ENCODE results near the gene IPO4. TPM values are rescaled to one million over a fixed set of nuclear protein-coding genes. Genes with fewer than 3 reads are reported as not detected.

Gene IPO4
- total RNA-seq, 1 donor from 2014 or later = 33.4 TPM

Other genes with a start within 250 kb of the IPO4 start
- 46.2 and 53.2 TPM in 2 replicates for gene DHRS4, start 235.0 kb downstream of the IPO4 start, total RNA-seq
- 8.2 and 13.2 TPM in 2 replicates for gene DHRS4L2, start 199.9 kb downstream of the IPO4 start, total RNA-seq
- gene CARMIL3, start 136.8 kb downstream of the IPO4 start, total RNA-seq = not detected in 2 replicates
- gene CPNE6, start 117.3 kb downstream of the IPO4 start, total RNA-seq = not detected in 2 replicates
- gene PCK2, start 94.5 kb downstream of the IPO4 start, total RNA-seq = 8.2 and 11.6 TPM in 2 replicates
- 41.8 and 49.5 TPM in 2 replicates for gene DCAF11, start 74.0 kb downstream of the IPO4 start, total RNA-seq
- 0.73 and 0.75 TPM in 2 replicates for gene NRL, start 73.9 kb downstream of the IPO4 start, total RNA-seq
- 0.20 TPM in 1 of 2 replicates, not detected in the other for gene FITM1, start 58.2 kb downstream of the IPO4 start, total RNA-seq
- gene PSME1, start 52.6 kb downstream of the IPO4 start, total RNA-seq = 123 and 136 TPM in 2 replicates
- gene EMC9, start 47.2 kb downstream of the IPO4 start, total RNA-seq = 8.3 and 10.2 TPM in 2 replicates
- gene PSME2, start 42.2 kb downstream of the IPO4 start, total RNA-seq = 52.9 and 82.8 TPM in 2 replicates
- gene RNF31, start 41.3 kb downstream of the IPO4 start, total RNA-seq = 50.1 and 66.3 TPM in 2 replicates
- gene IRF9, start 27.6 kb downstream of the IPO4 start, total RNA-seq = 30.3 and 35.5 TPM in 2 replicates
- 0.25 and 1.1 TPM in 2 replicates for gene REC8, start 16.7 kb downstream of the IPO4 start, total RNA-seq
- gene TM9SF1, start 6.6 kb upstream of the IPO4 start, total RNA-seq = 73.6 and 75.1 TPM in 2 replicates
- gene TSSK4, start 16.9 kb upstream of the IPO4 start, total RNA-seq = not detected in 2 replicates
- gene CHMP4A, start 24.7 kb upstream of the IPO4 start, total RNA-seq = 31.4 and 43.9 TPM in 2 replicates
- gene MDP1, start 27.2 kb upstream of the IPO4 start, total RNA-seq = 10.2 and 11.2 TPM in 2 replicates
- gene NEDD8, start 43.6 kb upstream of the IPO4 start, total RNA-seq = 96.5 and 125 TPM in 2 replicates
- gene GMPR2, start 44.1 kb upstream of the IPO4 start, total RNA-seq = 49.8 and 65.4 TPM in 2 replicates
- 22.0 and 32.4 TPM in 2 replicates for gene TINF2, start 53.8 kb upstream of the IPO4 start, total RNA-seq
- gene TGM1, start 74.4 kb upstream of the IPO4 start, total RNA-seq = 0.06 and 0.73 TPM in 2 replicates
- gene RABGGTA, start 82.8 kb upstream of the IPO4 start, total RNA-seq = 13.7 and 17.5 TPM in 2 replicates
- 10.7 and 26.9 TPM in 2 replicates for gene DHRS1, start 111.0 kb upstream of the IPO4 start, total RNA-seq
- 9.2 and 9.9 TPM in 2 replicates for gene NOP9, start 111.0 kb upstream of the IPO4 start, total RNA-seq
- gene CIDEB, start 119.2 kb upstream of the IPO4 start, total RNA-seq = 1.7 and 1.8 TPM in 2 replicates
- gene LTB4R2, start 121.3 kb upstream of the IPO4 start, total RNA-seq = 1.9 and 2.6 TPM in 2 replicates
- gene LTB4R, start 122.7 kb upstream of the IPO4 start, total RNA-seq = 0.59 and 1.1 TPM in 2 replicates
- 0.94 and 2.1 TPM in 2 replicates for gene ADCY4, start 146.3 kb upstream of the IPO4 start, total RNA-seq
- gene RIPK3, start 151.2 kb upstream of the IPO4 start, total RNA-seq = 1.1 and 2.2 TPM in 2 replicates
- 51.0 and 54.5 TPM in 2 replicates for gene NFATC4, start 179.4 kb upstream of the IPO4 start, total RNA-seq
- 7.6 and 9.5 TPM in 2 replicates for gene NYNRIN, start 210.2 kb upstream of the IPO4 start, total RNA-seq
- gene CBLN3, start 240.9 kb upstream of the IPO4 start, total RNA-seq = 6.6 and 15.3 TPM in 2 replicates
- gene KHNYN, start 241.1 kb upstream of the IPO4 start, total RNA-seq = 25.8 and 30.0 TPM in 2 replicates